GM23248 (cell line): ENCODE measurements around the gene TMEM178B.

ENCODE experiments used
- EZH2 ChIP-seq: fragments of 200-600 bp; sonication (generic); IDR thresholded peaks from 2 replicates; pipeline ENCODE4 v1.6.1; 2018; ENCODE audit warnings: antibody characterized with exemption, mild to moderate bottlenecking; ENCODE audit not compliant: insufficient read depth, poor library complexity, severe bottlenecking
- EZH2phosphoT487 ChIP-seq: fragments of 200-600 bp; sonication (generic); IDR thresholded peaks from 2 replicates; pipeline ENCODE4 v1.6.1; 2018; ENCODE audit warnings: antibody characterized with exemption, moderate library complexity, mild to moderate bottlenecking, low read depth; ENCODE audit not compliant: insufficient read depth

DNA sequence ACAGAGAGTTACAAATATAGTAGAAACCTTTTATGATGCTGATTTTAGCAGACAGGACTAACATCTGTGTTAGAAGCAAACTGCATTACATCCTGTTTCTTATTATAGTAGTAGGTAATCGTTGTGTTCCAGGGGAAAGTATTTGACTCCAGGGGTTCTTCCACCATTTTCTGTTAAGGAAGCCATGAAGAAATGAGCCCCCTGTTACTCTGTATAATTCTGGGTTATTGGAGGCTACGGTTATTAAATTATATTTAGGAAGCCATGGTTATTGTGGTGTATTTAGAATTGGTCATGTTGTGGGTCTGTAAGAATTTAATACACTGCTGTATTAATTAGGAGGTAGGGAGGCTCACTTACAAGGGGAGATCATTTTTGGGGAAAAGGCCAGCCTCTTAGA lies 301.6 kb downstream of the TMEM178B start:
- TF ChIP-seq EZH2phosphoT487 (no peak), EZH2 (no peak)
